HEK293 (cell line): ENCODE measurements around the gene SYT6.

Experiments
- CTCF ChIA-PET: fragments of 350-600 bp; formaldehyde crosslinking; extraction: SDS; loops from one replicate; lab custom pipeline; 2021; ENCODE audit warnings: antibody characterized with exemption; lab: Yijun Ruan, JAX
- POLR2A ChIA-PET: fragments of 300-600 bp; formaldehyde crosslinking; extraction: SDS; loops from one replicate; lab custom pipeline; 2020; ENCODE audit warnings: antibody characterized with exemption, inconsistent platforms; lab: Yijun Ruan, JAX
- H3K27ac ChIP-seq: fragments of 200-500 bp; sonication (Bioruptor generic); 2 replicates; pipeline ENCODE4 v1.5.1; 2014; ENCODE audit warnings: low read depth, low read length, control low read depth, inconsistent platforms; ENCODE audit errors: extremely low read depth
- H3K36me3 ChIP-seq, 2 experiments: fragments of 200-500 bp in 1 of 2; sonication (Bioruptor generic) in 1 of 2; 1 replicate in 1 of 2; 2 replicates in 1 of 2; pipeline ENCODE4 v1.5.1; 2014 to 2017; ENCODE audit warnings: inconsistent platforms in 2 of 2, low read length in 2 of 2; ENCODE audit not compliant: control insufficient read depth in 2 of 2, insufficient read depth in 1 of 2
- H3K4me1 ChIP-seq: fragments of 200-500 bp; sonication (Bioruptor generic); 2 replicates; pipeline ENCODE4 v1.5.1; 2014; ENCODE audit warnings: mild to moderate bottlenecking, low read length, inconsistent platforms; ENCODE audit not compliant: control insufficient read depth, insufficient read depth
- H3K4me3 ChIP-seq: 2 replicates; pipeline ENCODE4 v1.5.1; 2011; ENCODE audit warnings: low read depth, mild to moderate bottlenecking, control low read depth, low read length, moderate library complexity
- H3K9me3 ChIP-seq: fragments of 200-500 bp; sonication (Bioruptor generic); 2 replicates; pipeline ENCODE4 v1.5.1; 2014; ENCODE audit warnings: low read depth, low read length, inconsistent platforms; ENCODE audit not compliant: control insufficient read depth, insufficient read depth
- GLI2 ChIP-seq: fragments of 450-650 bp; formaldehyde crosslinking; IDR thresholded peaks from 2 replicates; pipeline ENCODE4; 2017; ENCODE audit warnings: missing biosample characterization, missing genetic modification characterization, low read depth, borderline replicate concordance
- MEIS1 ChIP-seq: sonication (generic); formaldehyde crosslinking; IDR thresholded peaks from 2 replicates; pipeline ENCODE4 v1.8.1; 2022; ENCODE audit warnings: missing genetic modification reagents, mild to moderate bottlenecking, borderline replicate concordance
- SALL2 ChIP-seq: fragments of 450-650 bp; formaldehyde crosslinking; IDR thresholded peaks from 2 replicates; pipeline ENCODE4 v1.5.0; 2017; ENCODE audit warnings: missing biosample characterization, mild to moderate bottlenecking, missing genetic modification characterization, borderline replicate concordance
- ZBTB8A ChIP-seq: fragments of 450-650 bp; formaldehyde crosslinking; IDR thresholded peaks from 2 replicates; pipeline ENCODE4 v1.5.1; 2016; ENCODE audit warnings: missing biosample characterization, missing genetic modification characterization
- ZNF133 ChIP-seq: fragments of 450-650 bp; formaldehyde crosslinking; IDR thresholded peaks from 2 replicates; pipeline ENCODE4 v1.5.1; 2016; ENCODE audit warnings: missing biosample characterization, missing genetic modification characterization
- ZNF140 ChIP-seq: fragments of 450-650 bp; formaldehyde crosslinking; IDR thresholded peaks from 2 replicates; pipeline ENCODE4 v1.5.1; 2016; ENCODE audit warnings: missing biosample characterization, missing genetic modification characterization
- ZNF16 ChIP-seq: fragments of 450-650 bp; formaldehyde crosslinking; IDR thresholded peaks from 2 replicates; pipeline ENCODE4 v1.5.1; 2016; ENCODE audit warnings: low read depth, missing biosample characterization, missing genetic modification characterization
- ZNF174 ChIP-seq: fragments of 450-650 bp; formaldehyde crosslinking; IDR thresholded peaks from 2 replicates; pipeline ENCODE4 v1.5.0; 2017; ENCODE audit warnings: missing biosample characterization, mild to moderate bottlenecking, missing genetic modification characterization
- ZNF175 ChIP-seq: fragments of 450-650 bp; formaldehyde crosslinking; IDR thresholded peaks from 2 replicates; pipeline ENCODE4 v1.5.1; 2016; ENCODE audit warnings: missing biosample characterization, missing genetic modification characterization
- ZNF24 ChIP-seq: fragments of 450-650 bp; formaldehyde crosslinking; IDR thresholded peaks from 2 replicates; pipeline ENCODE4 v1.5.1; 2016; ENCODE audit warnings: missing biosample characterization, missing genetic modification characterization
- ZNF600 ChIP-seq: fragments of 450-650 bp; formaldehyde crosslinking; IDR thresholded peaks from 2 replicates; pipeline ENCODE4 v1.5.1; 2016; ENCODE audit warnings: missing biosample characterization, missing genetic modification characterization
- ZNF701 ChIP-seq: fragments of 450-650 bp; formaldehyde crosslinking; IDR thresholded peaks from 2 replicates; pipeline ENCODE4 v1.5.1; 2016; ENCODE audit warnings: missing biosample characterization, missing genetic modification characterization
- ZNF707 ChIP-seq: fragments of 450-650 bp; formaldehyde crosslinking; IDR thresholded peaks from 2 replicates; pipeline ENCODE4 v1.5.1; 2016; ENCODE audit warnings: missing biosample characterization, missing genetic modification characterization
- ZSCAN16 ChIP-seq: fragments of 450-650 bp; formaldehyde crosslinking; IDR thresholded peaks from 2 replicates; pipeline ENCODE4 v1.5.1; 2016; ENCODE audit warnings: missing biosample characterization, missing genetic modification characterization
- TF ChIP-seq, protein P1 (sequence below): fragments of 450-650 bp; formaldehyde crosslinking; IDR thresholded peaks from 2 replicates; pipeline ENCODE4 v1.5.1; 2016; ENCODE audit warnings: missing biosample characterization, missing genetic modification characterization
- TF ChIP-seq, protein P2 (sequence below): fragments of 450-650 bp; formaldehyde crosslinking; IDR thresholded peaks from 2 replicates; pipeline ENCODE4 v1.5.1; 2016; ENCODE audit warnings: missing biosample characterization, missing genetic modification characterization, low read depth
- TF ChIP-seq, protein P3 (sequence below): fragments of 450-650 bp; formaldehyde crosslinking; IDR thresholded peaks from 2 replicates; pipeline ENCODE4 v1.5.1; 2016; ENCODE audit warnings: missing biosample characterization, missing genetic modification characterization
- TF ChIP-seq, protein P4 (sequence below): fragments of 450-650 bp; formaldehyde crosslinking; IDR thresholded peaks from 2 replicates; pipeline ENCODE4 v1.5.1; 2017; ENCODE audit warnings: missing biosample characterization, missing genetic modification characterization
- TF ChIP-seq, protein P5 (sequence below): fragments of 450-650 bp; formaldehyde crosslinking; IDR thresholded peaks from 2 replicates; pipeline ENCODE4 v1.5.1; 2016; ENCODE audit warnings: missing biosample characterization, missing genetic modification characterization
- TF ChIP-seq, protein P6 (sequence below): fragments of 450-650 bp; formaldehyde crosslinking; IDR thresholded peaks from 2 replicates; pipeline ENCODE4 v1.5.1; 2016; ENCODE audit warnings: missing biosample characterization, missing genetic modification characterization

Gene SYT6

DNA sequence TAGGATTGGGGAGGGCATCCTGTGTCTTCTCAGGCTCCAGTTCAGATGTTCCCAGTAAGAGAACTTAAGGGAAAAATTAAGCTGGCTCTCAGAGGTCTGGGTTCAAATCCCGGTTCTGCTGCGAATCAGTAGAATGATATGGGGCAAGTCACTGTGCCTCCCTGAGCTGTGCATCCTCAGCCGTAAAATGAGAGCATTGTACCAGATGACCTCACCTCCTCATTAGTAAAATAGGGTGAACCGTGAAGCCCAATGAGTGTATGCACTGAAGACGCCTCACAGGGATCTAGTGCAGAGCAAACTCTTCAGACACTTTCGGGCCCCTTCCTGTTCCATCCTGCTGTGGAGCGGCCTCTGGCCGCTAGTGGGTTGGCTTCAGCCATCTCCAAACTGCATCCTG lies 36.0 kb downstream of the SYT6 start:
- ChIA-PET POLR2A (no interaction called here), CTCF (interaction anchor here (0.9 kb wide), 1 partner anchor 34 kb away, joined by 3 read pairs; no protein-coding TSS in a partner anchor)
- TF ChIP-seq GLI2 (tag by site-specific recombination) (no peak), ZNF600 (tag by site-specific recombination) (no peak), ZNF707 (tag by site-specific recombination) (no peak), ZBTB8A (tag by site-specific recombination) (no peak), ZNF16 (tag by site-specific recombination) (no peak), ZSCAN16 (tag by site-specific recombination) (no peak), ZNF175 (tag by site-specific recombination) (no peak), ZNF24 (tag by site-specific recombination) (no peak), SALL2 (no peak), ZNF133 (tag by site-specific recombination) (no peak), ZNF140 (no peak), MEIS1 (CRISPR knock-in tag) (no peak), ZNF701 (no peak), ZNF174 (no peak)
- TF ChIP-seq, protein P1, sequence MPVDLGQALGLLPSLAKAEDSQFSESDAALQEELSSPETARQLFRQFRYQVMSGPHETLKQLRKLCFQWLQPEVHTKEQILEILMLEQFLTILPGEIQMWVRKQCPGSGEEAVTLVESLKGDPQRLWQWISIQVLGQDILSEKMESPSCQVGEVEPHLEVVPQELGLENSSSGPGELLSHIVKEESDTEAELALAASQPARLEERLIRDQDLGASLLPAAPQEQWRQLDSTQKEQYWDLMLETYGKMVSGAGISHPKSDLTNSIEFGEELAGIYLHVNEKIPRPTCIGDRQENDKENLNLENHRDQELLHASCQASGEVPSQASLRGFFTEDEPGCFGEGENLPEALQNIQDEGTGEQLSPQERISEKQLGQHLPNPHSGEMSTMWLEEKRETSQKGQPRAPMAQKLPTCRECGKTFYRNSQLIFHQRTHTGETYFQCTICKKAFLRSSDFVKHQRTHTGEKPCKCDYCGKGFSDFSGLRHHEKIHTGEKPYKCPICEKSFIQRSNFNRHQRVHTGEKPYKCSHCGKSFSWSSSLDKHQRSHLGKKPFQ: no peak
- TF ChIP-seq, protein P2, sequence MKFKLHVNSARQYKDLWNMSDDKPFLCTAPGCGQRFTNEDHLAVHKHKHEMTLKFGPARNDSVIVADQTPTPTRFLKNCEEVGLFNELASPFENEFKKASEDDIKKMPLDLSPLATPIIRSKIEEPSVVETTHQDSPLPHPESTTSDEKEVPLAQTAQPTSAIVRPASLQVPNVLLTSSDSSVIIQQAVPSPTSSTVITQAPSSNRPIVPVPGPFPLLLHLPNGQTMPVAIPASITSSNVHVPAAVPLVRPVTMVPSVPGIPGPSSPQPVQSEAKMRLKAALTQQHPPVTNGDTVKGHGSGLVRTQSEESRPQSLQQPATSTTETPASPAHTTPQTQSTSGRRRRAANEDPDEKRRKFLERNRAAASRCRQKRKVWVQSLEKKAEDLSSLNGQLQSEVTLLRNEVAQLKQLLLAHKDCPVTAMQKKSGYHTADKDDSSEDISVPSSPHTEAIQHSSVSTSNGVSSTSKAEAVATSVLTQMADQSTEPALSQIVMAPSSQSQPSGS (tag by site-specific recombination): no peak
- TF ChIP-seq, protein P3, sequence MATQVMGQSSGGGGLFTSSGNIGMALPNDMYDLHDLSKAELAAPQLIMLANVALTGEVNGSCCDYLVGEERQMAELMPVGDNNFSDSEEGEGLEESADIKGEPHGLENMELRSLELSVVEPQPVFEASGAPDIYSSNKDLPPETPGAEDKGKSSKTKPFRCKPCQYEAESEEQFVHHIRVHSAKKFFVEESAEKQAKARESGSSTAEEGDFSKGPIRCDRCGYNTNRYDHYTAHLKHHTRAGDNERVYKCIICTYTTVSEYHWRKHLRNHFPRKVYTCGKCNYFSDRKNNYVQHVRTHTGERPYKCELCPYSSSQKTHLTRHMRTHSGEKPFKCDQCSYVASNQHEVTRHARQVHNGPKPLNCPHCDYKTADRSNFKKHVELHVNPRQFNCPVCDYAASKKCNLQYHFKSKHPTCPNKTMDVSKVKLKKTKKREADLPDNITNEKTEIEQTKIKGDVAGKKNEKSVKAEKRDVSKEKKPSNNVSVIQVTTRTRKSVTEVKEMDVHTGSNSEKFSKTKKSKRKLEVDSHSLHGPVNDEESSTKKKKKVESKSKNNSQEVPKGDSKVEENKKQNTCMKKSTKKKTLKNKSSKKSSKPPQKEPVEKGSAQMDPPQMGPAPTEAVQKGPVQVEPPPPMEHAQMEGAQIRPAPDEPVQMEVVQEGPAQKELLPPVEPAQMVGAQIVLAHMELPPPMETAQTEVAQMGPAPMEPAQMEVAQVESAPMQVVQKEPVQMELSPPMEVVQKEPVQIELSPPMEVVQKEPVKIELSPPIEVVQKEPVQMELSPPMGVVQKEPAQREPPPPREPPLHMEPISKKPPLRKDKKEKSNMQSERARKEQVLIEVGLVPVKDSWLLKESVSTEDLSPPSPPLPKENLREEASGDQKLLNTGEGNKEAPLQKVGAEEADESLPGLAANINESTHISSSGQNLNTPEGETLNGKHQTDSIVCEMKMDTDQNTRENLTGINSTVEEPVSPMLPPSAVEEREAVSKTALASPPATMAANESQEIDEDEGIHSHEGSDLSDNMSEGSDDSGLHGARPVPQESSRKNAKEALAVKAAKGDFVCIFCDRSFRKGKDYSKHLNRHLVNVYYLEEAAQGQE (tag by site-specific recombination): no peak
- TF ChIP-seq, protein P4, sequence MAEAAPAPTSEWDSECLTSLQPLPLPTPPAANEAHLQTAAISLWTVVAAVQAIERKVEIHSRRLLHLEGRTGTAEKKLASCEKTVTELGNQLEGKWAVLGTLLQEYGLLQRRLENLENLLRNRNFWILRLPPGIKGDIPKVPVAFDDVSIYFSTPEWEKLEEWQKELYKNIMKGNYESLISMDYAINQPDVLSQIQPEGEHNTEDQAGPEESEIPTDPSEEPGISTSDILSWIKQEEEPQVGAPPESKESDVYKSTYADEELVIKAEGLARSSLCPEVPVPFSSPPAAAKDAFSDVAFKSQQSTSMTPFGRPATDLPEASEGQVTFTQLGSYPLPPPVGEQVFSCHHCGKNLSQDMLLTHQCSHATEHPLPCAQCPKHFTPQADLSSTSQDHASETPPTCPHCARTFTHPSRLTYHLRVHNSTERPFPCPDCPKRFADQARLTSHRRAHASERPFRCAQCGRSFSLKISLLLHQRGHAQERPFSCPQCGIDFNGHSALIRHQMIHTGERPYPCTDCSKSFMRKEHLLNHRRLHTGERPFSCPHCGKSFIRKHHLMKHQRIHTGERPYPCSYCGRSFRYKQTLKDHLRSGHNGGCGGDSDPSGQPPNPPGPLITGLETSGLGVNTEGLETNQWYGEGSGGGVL (tag by site-specific recombination): no peak
- TF ChIP-seq, protein P5, sequence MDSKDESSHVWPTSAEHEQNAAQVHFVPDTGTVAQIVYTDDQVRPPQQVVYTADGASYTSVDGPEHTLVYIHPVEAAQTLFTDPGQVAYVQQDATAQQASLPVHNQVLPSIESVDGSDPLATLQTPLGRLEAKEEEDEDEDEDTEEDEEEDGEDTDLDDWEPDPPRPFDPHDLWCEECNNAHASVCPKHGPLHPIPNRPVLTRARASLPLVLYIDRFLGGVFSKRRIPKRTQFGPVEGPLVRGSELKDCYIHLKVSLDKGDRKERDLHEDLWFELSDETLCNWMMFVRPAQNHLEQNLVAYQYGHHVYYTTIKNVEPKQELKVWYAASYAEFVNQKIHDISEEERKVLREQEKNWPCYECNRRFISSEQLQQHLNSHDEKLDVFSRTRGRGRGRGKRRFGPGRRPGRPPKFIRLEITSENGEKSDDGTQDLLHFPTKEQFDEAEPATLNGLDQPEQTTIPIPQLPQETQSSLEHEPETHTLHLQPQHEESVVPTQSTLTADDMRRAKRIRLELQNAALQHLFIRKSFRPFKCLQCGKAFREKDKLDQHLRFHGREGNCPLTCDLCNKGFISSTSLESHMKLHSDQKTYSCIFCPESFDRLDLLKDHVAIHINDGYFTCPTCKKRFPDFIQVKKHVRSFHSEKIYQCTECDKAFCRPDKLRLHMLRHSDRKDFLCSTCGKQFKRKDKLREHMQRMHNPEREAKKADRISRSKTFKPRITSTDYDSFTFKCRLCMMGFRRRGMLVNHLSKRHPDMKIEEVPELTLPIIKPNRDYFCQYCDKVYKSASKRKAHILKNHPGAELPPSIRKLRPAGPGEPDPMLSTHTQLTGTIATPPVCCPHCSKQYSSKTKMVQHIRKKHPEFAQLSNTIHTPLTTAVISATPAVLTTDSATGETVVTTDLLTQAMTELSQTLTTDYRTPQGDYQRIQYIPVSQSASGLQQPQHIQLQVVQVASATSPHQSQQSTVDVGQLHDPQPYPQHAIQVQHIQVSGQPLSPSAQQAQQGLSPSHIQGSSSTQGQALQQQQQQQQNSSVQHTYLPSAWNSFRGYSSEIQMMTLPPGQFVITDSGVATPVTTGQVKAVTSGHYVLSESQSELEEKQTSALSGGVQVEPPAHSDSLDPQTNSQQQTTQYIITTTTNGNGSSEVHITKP (tag by site-specific recombination): no peak
- TF ChIP-seq, protein P6, sequence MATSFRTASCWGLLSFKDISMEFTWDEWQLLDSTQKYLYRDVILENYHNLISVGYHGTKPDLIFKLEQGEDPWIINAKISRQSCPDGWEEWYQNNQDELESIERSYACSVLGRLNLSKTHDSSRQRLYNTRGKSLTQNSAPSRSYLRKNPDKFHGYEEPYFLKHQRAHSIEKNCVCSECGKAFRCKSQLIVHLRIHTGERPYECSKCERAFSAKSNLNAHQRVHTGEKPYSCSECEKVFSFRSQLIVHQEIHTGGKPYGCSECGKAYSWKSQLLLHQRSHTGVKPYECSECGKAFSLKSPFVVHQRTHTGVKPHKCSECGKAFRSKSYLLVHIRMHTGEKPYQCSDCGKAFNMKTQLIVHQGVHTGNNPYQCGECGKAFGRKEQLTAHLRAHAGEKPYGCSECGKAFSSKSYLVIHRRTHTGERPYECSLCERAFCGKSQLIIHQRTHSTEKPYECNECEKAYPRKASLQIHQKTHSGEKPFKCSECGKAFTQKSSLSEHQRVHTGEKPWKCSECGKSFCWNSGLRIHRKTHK (tag by site-specific recombination): no peak
- Histone ChIP-seq H3K27ac (no peak overlapping the region), H3K9me3 (no peaks in the 10 kb centered on the region), H3K4me1 (no peaks in the 10 kb centered on the region), H3K4me3 (no peak overlapping the region), H3K36me3 (no peaks in the 10 kb centered on the region)
